HG02885 (cell line): ENCODE data around the gene BAMBI.
A peak's percentile ranks its signal among the peaks of the same experiment; 100 is the strongest.
"Not testable (repeated sequence)": the region's sequence is repeated elsewhere in the genome, so short reads cannot be mapped to it uniquely, and the experiment has no call there.

Experiments used
- ATAC-seq: cut with Tn5 transposase; IDR thresholded peaks from one replicate; pipeline ENCODE4 v1.9.1; 2021; ENCODE audit warnings: mild to moderate bottlenecking; ENCODE audit not compliant: unreplicated experiment, poor library complexity

The BAMBI gene, protein sequence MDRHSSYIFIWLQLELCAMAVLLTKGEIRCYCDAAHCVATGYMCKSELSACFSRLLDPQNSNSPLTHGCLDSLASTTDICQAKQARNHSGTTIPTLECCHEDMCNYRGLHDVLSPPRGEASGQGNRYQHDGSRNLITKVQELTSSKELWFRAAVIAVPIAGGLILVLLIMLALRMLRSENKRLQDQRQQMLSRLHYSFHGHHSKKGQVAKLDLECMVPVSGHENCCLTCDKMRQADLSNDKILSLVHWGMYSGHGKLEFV

GRCh38 chr10:28676968-28677887, at the start of gene BAMBI:
BAMBI (plus strand) TSS chr10:28677521; CDS start chr10:28677898, 377 bp downstream.
- ATAC-seq: peak; percentile 99

DNA sequence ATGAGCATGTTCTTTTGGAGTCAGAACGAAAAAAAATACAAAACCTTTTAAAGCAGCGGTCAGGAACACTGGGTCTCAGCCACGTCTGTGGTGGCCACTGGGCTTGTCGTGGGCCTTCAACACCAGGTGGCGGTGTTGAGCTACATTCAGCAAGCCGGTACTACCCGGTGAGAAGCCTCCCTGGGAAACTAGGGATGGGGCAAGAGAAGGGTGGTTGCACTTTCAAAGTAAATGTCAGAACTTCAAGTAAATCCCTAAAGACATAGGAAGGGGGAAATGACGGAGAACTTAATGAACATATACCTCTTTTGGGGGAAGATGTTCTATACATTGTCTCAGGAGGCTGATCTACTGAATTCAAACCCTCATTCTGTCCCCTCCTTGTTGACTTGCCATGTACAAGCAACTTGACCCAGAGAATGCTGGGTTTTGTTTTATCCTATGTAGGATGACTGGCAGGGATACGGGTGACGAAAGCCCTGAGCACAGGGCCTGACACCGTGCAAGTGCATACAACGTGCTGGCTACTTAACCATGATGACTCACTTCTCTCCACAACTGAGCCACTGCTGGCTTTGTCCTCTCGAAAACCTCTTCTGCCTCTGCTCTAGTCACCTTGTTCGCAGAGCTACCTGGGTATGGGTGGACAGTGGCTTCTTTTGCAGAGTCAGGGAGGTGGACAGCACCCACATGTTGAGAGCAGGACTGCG, 49.0 kb upstream of the BAMBI start:
- peak; percentile 85 for ATAC-seq

DNA sequence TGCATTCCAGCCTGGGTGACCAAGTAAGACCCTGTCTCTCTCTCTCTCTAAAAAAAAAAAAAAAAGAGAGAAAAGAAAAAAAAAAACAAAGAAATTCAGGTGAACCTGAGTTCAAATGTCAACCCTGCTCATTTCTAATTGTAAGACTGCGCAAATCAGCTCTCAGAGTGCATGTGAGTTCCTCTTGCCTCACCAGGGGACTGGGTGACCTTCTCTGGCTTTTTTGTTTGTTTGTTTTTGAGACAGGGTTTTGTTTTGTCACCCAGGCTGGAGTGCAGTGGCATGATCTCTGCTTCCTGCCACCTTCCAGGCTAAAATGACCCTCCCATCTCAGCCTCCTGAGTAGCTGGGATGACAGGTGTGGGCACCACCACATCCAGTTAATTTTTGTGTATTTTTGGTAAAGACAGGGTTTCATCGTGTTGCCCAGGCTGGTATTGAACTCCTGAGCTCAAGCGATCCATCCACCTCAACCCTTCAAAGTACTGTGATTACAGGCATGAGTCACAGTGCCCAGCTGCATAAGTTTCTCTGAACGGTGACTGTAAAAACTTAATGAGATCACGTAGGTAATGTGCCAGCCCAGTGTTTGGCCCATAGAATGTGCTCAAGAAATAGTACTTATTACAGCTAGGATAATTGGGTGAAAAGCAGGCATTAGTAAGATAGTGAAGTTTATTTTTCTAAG, 45.3 kb upstream of the BAMBI start:
- ATAC-seq: no peak

DNA sequence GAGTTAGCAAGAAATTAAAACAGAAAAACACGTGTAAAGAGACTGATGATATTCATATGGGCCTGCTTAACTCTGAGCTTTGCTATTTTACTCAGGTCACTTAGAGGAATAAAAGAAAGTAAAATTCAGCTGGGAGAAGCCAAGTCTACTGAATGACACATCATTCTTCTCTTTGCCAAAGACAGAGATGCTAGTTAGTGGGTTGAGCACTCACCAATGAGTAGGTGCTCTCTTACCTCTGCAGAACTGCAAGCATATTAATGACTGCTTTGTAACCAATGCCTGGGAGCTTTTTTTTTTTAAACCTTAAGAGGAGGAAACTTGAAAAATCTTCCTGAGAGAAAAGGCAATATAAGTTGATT, 44.8 kb upstream of the BAMBI start:
- ATAC-seq: no peak

DNA sequence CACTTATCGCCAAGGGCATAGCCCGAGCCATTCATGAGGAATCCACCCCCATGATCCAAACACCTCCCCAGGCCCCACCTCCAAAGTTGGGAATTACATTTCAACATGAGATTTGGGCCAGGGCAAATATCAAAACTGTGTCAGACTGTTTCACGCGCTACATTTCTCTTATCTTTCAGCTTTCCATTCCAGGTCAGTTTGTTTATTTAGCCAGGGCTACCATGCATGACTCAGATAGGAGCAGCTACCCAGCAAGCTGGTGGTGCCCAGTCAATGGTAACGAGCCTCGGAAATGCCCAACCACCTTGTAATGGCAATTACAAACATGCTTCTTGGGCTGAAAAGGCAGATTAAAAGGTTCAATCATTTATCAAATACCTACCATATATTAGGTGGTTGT, 43.6 kb upstream of the BAMBI start:
- no peak for ATAC-seq

- no peak for ATAC-seq
Observed at GRCh38 chr10:28637346-28637745, 40.0 kb upstream of the BAMBI start.

GRCh38 chr10:28638392-28638791, 38.9 kb upstream of the BAMBI start:
- no peak for ATAC-seq

- ATAC-seq: no peak
Observed at GRCh38 chr10:28640551-28640950, 36.8 kb upstream of the BAMBI start.

DNA sequence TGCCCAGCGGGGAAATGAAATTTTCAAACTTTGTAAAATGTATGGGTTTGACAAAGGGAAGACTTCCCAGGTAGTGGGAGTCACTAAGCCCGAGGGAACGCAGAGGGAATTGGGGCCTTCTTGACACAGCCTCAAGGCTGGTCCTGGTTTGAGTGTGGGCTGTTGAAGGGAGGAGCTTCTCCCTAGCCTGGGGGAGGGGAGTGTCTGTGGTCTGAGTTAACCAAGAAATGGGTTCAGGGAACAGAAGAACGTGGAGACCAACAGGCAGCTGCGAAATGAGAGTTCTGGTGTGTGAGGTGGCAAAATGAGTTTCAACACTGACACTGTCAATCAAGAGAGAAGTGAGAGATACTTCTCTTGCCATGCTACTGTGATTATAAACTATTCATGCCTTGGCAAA, 32.7 kb upstream of the BAMBI start:
- no peak for ATAC-seq

GRCh38 chr10:28652106-28652505, 25.2 kb upstream of the BAMBI start:
- ATAC-seq: no peak

GRCh38 chr10:28652703-28653102, 24.6 kb upstream of the BAMBI start:
- ATAC-seq: no peak

DNA sequence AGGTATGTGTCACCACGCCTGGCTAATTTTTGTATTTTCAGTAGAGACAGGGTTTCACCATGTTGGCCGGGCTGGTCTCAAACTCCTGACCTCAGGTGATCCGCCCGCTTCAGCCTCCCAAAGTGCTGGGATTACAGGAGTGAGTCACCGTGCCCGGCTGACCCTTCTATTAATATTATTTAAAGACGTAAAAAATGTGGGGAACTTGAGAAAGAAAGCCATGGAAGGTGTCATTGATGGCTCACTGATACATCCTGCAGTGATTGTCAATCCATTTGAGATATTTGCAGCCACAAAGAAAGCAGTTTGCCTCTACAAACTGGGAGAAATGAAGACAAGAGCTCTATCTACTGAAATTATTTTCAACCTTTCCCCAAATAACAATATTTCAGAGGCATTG, 18.5 kb upstream of the BAMBI start:
- ATAC-seq: not testable (repeated sequence)

DNA sequence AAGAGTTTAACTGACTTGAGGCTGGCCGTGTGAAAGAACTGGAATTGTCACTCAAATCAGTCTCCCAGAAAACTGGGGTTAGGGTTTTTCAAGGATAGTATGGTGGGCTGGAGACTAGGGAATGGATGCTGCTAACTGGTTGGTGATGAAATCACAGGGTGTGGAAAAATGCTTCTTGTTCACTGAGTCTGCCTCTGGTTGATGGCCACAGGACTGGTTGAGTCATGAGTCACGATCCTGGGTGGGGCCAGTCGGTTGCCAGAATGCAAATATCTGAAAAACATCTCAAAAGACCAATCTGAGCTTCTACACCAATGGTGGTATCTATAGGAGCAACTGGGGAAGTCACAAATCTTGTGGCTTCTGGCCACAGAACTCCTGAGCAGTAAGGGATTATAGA, 16.3 kb upstream of the BAMBI start:
- ATAC-seq: no peak

DNA sequence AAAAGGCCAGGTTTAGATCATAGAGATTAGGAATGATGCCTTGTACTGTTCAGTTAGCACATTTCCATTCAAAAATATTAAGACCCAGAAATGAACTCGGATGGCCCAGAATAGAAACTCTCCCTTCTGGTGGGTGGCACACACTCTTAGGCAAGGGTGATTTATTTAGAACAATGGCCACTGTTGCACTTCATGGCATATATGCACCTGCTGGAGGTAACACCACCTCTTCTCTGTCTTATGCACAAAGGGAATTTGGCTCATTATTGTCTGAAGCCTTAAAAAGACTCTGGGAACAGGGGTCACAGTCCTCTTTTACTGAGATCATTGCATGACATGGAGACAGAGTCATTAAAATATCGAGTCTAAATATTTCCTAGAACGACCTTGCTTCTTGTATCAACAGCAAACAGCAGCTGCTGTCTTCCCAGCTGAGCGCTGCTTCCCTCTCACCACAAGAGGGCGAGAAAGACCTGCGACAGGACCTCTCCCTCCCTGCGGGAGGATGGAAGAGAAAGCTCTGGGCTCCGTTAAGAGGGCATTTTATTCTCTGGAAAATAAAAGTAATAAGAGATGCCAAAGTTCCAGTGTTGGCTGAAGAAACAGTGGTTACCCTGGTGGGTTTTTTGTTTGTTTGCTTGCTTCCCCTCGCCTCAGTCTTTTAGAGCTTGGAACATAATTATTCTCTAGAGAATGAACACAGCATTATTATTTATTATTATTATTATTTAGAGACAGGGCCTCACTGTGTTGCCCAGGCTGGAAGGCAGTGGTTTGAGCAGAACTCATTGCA, 13.5 kb upstream of the BAMBI start:
- peak; percentile 90 for ATAC-seq

- ATAC-seq: no peak
Observed at GRCh38 chr10:28664369-28664740, 13.0 kb upstream of the BAMBI start.

DNA sequence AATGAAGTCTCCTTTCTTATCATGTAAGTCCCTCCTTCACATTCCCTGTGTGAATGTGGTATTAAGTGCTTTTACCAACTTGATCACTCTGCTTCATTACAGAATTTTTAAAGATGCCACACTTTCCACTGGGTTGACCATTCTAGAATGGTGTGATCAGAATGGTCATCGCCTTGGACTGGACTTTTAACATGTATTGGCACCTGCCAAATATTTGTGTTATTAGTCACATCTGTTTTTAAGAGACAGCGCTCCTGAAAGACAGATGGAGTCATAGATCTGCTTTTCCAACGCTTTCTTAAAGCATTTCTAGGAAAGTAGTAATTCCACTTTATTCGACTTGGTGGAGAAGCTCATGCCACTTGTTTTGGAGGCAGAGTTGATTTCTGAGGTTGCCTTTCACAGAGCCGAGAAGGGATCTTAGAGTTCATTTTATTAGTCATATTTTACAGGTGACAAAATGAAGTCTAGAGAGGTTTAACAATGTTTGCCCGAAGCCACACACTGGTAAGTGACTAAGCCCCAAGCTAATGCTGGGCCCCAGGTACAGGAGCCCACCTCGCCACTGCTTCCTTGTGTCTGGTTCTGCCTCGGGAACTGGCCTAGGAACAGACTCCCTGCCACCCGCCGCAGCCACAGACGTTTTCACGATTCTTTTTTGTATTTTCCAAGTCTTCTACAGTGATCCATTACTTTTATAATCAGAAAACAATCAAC, 10.4 kb upstream of the BAMBI start:
- no peak for ATAC-seq

DNA sequence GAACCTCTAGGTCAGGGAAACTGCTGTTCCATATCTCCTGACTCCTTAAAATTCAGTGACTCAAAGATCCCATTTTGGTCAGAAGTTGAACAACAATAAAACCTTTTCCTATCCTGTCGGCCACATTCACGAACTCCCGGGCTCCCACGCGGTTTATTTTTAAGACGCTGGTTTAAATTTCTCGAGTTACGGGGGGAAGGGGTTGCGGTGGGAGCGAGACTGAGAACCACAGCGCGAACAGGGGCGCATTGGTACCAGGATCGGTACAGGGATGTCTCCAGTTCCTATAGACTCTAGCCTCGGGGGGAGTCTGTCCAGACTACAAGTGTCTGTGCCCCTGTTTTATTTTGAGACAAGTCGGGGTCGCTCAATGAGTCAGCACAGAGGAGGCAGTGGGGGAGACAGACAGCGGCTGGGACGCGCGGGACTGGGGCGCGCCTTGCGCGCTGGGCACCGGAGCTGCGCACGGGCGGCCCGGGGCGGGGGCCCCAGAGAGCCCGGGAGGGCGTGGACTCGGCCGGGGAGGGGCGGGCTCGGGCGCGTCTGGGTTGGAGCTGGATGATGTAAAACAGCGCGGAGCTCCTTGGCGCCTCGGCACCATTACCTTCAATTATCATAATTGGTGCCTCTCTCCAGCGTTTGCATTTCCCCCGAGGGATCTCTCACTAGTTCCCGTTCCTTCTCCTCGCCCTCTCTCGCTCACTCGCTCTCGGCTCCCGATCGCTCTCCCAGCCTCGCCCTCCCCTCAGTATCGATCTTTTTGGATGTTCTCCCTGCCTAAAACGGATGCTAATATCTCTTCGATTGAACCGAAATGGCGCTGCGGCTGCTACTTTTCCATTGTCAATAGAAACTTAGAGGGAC, 8.7 kb upstream of the BAMBI start:
- ATAC-seq: peak; percentile 77
